Uterus (tissue), 4 donors: ENCODE measurements around the gene TP53BP1. TPM values are rescaled to one million over a fixed set of nuclear protein-coding genes. Genes with fewer than 3 reads are reported as not detected.

Experiments
- DNase-seq, 2 donors: peaks; one replicate each; pipeline ENCODE4 v3.0.0-alpha.2; 2019 to 2020
- H3K27ac ChIP-seq, 2 donors: fragments of 200-600 bp; sonication (generic); 1 replicate in 1 of 2; 2 replicates in 1 of 2; pipeline ENCODE4 v1.5.1; 2016 to 2018
- H3K27me3 ChIP-seq, 2 donors: fragments of 200-600 bp; sonication (generic); one replicate each; pipeline ENCODE4 v1.5.1; 2018 to 2019; ENCODE audit warnings: control low read depth in 1 of 2
- H3K36me3 ChIP-seq, 2 donors: fragments of 200-600 bp; sonication (generic); one replicate each; pipeline ENCODE4 v1.5.1; 2019; ENCODE audit warnings: control low read depth in 1 of 2
- H3K4me1 ChIP-seq, 2 donors: fragments of 200-600 bp; sonication (generic); one replicate each; pipeline ENCODE4 v1.5.1; 2018 to 2019; ENCODE audit warnings: control low read depth in 1 of 2
- H3K4me3 ChIP-seq, 2 donors: fragments of 200-600 bp; sonication (generic); 1 replicate in 1 of 2; 2 replicates in 1 of 2; pipeline ENCODE4 v1.5.1; 2018 to 2019; ENCODE audit warnings: mild to moderate bottlenecking in 1 of 2
- H3K9me3 ChIP-seq, 2 donors: fragments of 200-600 bp; sonication (generic); one replicate each; pipeline ENCODE4 v1.5.1; 2019; ENCODE audit warnings: control low read depth in 1 of 2
- CTCF ChIP-seq, 4 experiments: fragments of 200-600 bp in 2 of 4; fragments of 450-650 bp in 2 of 4; sonication (generic) in 2 of 4; IDR thresholded peaks; one replicate each; pipeline ENCODE4 v1.5.1; 2016 to 2019; ENCODE audit warnings: antibody characterized with exemption in 4 of 4, mild to moderate bottlenecking in 2 of 4, moderate library complexity in 1 of 4
- POLR2A ChIP-seq, 2 donors: fragments of 450-650 bp; IDR thresholded peaks; one replicate each; pipeline ENCODE4 v1.6.1; 2016; ENCODE audit warnings: antibody characterized with exemption in 2 of 2, mild to moderate bottlenecking in 1 of 2, moderate library complexity in 1 of 2
- intact Hi-C: fragments of 100-400 bp; cut with DNase I; formaldehyde crosslinking; loops from one replicate; pipeline ENCODE4 v1.15.1; 2023; ENCODE audit warnings: low total_unique reads
- total RNA-seq, 4 donors: library from RNA; depleted of rRNA in 3 of 4; stranded (reverse); fragments of >200 nt in 3 of 4; gene quantifications; one replicate each; pipeline versions ENCODE4 v1.1.0 to v1.2.4, GENCODE V29; 2014 to 2023
- donor health status: DM: yes; HTN: yes; CAD: no.

TP53BP1 gene
- total RNA-seq, 4 donors from 2014 or later = 30.2 to 150 (median 51.4) TPM

- H3K9me3 ChIP-seq = peaks cover 0 to 10% of the 10 kb centered on the region in 2 donors
- H3K4me3 ChIP-seq = no peak overlapping the region
- no peak for DNase-seq
- H3K4me1 ChIP-seq = no peaks in the 10 kb centered on the region
- no peak overlapping the region for H3K27ac ChIP-seq
- no peaks in the 10 kb centered on the region for H3K27me3 ChIP-seq
- intact Hi-C loops = no loop called here
- TF ChIP-seq POLR2A (IDR thresholded peaks at IDR 0.05) = no peak
- TF ChIP-seq CTCF (IDR thresholded peaks at IDR 0.05) = no peak
- no peaks in the 10 kb centered on the region for H3K36me3 ChIP-seq
These were observed 31.4 kb upstream of the TP53BP1 start for GRCh38 chr15:43524254-43524845.

GRCh38 chr15:43523646-43524045 is 30.7 kb upstream of the TP53BP1 start:
- H3K36me3 ChIP-seq = no peaks in the 10 kb centered on the region
- DNase-seq = no peak
- no peaks in the 10 kb centered on the region for H3K27me3 ChIP-seq
- no peaks in the 10 kb centered on the region for H3K4me1 ChIP-seq
- H3K4me3 ChIP-seq = no peak overlapping the region
- H3K9me3 ChIP-seq = peaks cover 0 to 10% of the 10 kb centered on the region in 2 donors
- intact Hi-C loops = no loop called here
- no peak for TF ChIP-seq CTCF (IDR thresholded peaks at IDR 0.05)
- TF ChIP-seq POLR2A (IDR thresholded peaks at IDR 0.05) = no peak
- no peak overlapping the region for H3K27ac ChIP-seq

GRCh38 chr15:43522247-43522646 is 29.3 kb upstream of the TP53BP1 start:
- Histone ChIP-seq H3K4me1 (no peaks in the 10 kb centered on the region), H3K4me3 (no peak overlapping the region), H3K27me3 (no peaks in the 10 kb centered on the region), H3K27ac (no peak overlapping the region), H3K9me3 (peaks cover 0 to 10% of the 10 kb centered on the region in 2 donors), H3K36me3 (no peaks in the 10 kb centered on the region)
- no peak for DNase-seq
- intact Hi-C loops = no loop called here
- no peak for TF ChIP-seq CTCF (IDR thresholded peaks at IDR 0.05)
- no peak for TF ChIP-seq POLR2A (IDR thresholded peaks at IDR 0.05)

- H3K27ac ChIP-seq = no peak overlapping the region
- peaks cover 0 to 10% of the 10 kb centered on the region in 2 donors for H3K9me3 ChIP-seq
- intact Hi-C loops = no loop called here
- no peak for TF ChIP-seq POLR2A (IDR thresholded peaks at IDR 0.05)
- TF ChIP-seq CTCF (IDR thresholded peaks at IDR 0.05) = no peak
- peaks cover 0 to 6% of the 10 kb centered on the region in 2 donors for H3K4me1 ChIP-seq
- H3K4me3 ChIP-seq = no peak overlapping the region
- no peaks in the 10 kb centered on the region for H3K36me3 ChIP-seq
- DNase-seq = no peak
- no peaks in the 10 kb centered on the region for H3K27me3 ChIP-seq
These were observed 28.5 kb upstream of the TP53BP1 start for GRCh38 chr15:43521419-43521818.

GRCh38 chr15:43520138-43520537 is 27.2 kb upstream of the TP53BP1 start:
- no peaks in the 10 kb centered on the region for H3K36me3 ChIP-seq
- H3K4me3 ChIP-seq = no peak overlapping the region
- intact Hi-C loops = no loop called here
- peaks cover 0 to 8% of the 10 kb centered on the region in 2 donors for H3K9me3 ChIP-seq
- TF ChIP-seq POLR2A (IDR thresholded peaks at IDR 0.05) = no peak
- TF ChIP-seq CTCF (IDR thresholded peaks at IDR 0.05) = no peak
- no peak overlapping the region for H3K27ac ChIP-seq
- H3K4me1 ChIP-seq = peaks cover 5 to 6% of the 10 kb centered on the region in 2 donors
- no peak for DNase-seq
- H3K27me3 ChIP-seq = no peaks in the 10 kb centered on the region
